Muscle layer of colon (tissue), 2 donors: Measurements from ENCODE around the gene EFHC1.
"Not testable (repeated sequence)": the region's sequence is repeated elsewhere in the genome, so short reads cannot be mapped to it uniquely, and the experiment has no call there.

Source experiments
- H3K27ac ChIP-seq: one replicate; pipeline ENCODE4 v1.7.0; 2013; ENCODE audit warnings: low read depth, mild to moderate bottlenecking, low read length, moderate library complexity
- H3K27me3 ChIP-seq, 2 donors: one replicate each; pipeline ENCODE4 v1.7.0; 2013; ENCODE audit warnings: low read length in 2 of 2, mild to moderate bottlenecking in 2 of 2; ENCODE audit not compliant: insufficient read depth in 2 of 2, control insufficient read depth in 1 of 2
- H3K36me3 ChIP-seq: one replicate; pipeline ENCODE4 v1.7.0; 2013; ENCODE audit warnings: mild to moderate bottlenecking, low read length; ENCODE audit not compliant: insufficient read depth
- H3K4me1 ChIP-seq: one replicate; pipeline ENCODE4 v1.7.0; 2013; ENCODE audit warnings: mild to moderate bottlenecking, low read length; ENCODE audit not compliant: insufficient read depth
- H3K4me3 ChIP-seq, 2 donors: one replicate each; pipeline ENCODE4 v1.7.0; 2013; ENCODE audit warnings: low read length in 2 of 2, low read depth in 1 of 2, mild to moderate bottlenecking in 1 of 2, moderate library complexity in 1 of 2
- H3K9ac ChIP-seq: one replicate; pipeline ENCODE4 v1.7.0; 2013; ENCODE audit warnings: low read length
- H3K9me3 ChIP-seq: one replicate; pipeline ENCODE4 v1.7.0; 2013; ENCODE audit warnings: mild to moderate bottlenecking, low read length
- donor health status: abdominal sarcoma.
- donor health status: Adenocarcinoma of cecum.

EFHC1 gene

DNA sequence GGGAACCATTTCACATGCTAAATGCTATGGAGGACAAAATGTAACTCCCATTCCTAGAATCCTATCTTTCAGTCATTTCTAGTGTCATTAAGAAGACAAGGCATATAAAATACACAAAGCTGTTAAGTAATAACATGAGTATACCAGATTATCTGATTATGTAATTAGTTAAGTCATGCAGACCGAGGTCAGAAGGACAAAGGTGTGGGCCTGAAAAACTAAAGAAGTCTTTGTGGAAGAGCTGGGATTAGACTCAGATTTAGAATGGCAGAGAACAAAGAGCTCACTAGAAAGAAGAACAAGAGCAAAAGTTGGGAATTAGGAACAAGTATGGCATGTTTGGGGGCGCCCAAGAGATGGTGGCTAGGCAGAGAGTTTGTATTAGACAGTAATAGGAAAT, 37.0 kb downstream of the EFHC1 start:
- Histone ChIP-seq H3K4me1 (no peaks in the 10 kb centered on the region), H3K27ac (no peak overlapping the region), H3K36me3 (no peaks in the 10 kb centered on the region), H3K9me3 (no peaks in the 10 kb centered on the region), H3K9ac (no peak overlapping the region), H3K27me3 (no peaks in the 10 kb centered on the region), H3K4me3 (no peak overlapping the region)

DNA sequence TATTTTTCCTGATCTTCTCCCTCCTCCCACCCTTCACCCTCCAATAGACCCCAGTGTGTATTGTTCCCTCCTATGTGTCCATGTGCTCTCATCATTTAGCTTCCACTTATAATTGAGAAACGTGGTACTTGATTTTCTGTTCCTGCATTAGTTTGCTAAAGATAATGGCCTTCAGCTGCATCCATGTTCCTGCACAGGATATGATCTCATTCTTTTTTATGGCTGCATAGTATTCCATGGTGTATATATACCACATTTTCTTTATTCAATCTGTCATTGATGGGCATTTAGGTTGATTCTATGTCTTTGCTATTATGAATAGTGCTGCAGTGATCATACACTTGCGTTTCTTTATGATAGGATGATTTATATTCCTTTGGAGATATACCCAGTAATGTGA, 41.1 kb downstream of the EFHC1 start:
- not testable (repeated sequence) for H3K27ac ChIP-seq, H3K4me3 ChIP-seq, H3K9ac ChIP-seq, H3K36me3 ChIP-seq, H3K27me3 ChIP-seq, H3K4me1 ChIP-seq, H3K9me3 ChIP-seq

DNA sequence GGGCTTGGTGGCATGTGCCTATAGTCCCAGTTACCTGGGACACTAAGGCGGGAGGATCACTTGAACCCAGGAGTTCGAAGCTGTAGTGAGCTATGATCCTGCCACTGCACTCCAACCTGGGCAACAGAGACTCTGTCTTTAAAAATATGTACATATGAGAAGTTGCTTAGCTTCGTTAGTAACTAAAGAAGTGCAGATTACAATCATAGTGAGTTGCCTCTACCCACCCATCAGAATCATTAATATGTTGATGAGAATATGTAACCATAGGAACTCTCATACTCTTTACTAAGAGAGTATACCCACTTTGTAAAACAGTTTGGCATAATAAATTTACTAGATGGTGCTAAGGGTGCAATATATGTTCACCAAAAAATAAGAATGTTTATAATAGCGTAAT, 54.0 kb downstream of the EFHC1 start:
- H3K4me1 ChIP-seq, result no peaks in the 10 kb centered on the region
- H3K36me3 ChIP-seq, result no peaks in the 10 kb centered on the region
- H3K9me3 ChIP-seq, result no peaks in the 10 kb centered on the region
- no peak overlapping the region for H3K4me3 ChIP-seq
- no peaks in the 10 kb centered on the region for H3K27me3 ChIP-seq
- no peak overlapping the region for H3K27ac ChIP-seq
- H3K9ac ChIP-seq, result no peak overlapping the region

DNA sequence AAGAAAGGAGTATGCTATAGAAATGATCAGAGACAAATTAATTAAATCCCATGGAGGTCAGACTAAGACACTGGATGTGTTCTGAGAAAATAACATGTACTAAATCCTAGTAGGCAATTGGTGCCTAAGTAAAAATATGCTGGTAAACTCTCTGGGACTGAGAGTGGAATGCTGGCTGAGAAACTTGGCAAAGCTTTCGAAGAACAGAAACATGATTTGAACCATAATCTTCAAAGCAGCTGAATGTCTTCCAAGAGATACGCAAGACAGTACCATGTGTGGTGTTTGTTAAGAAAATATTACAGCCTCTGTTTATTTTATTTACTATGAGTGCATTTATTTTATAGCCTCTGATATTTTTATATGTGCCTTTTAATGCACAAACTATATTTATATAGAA, 55.2 kb downstream of the EFHC1 start:
- Histone ChIP-seq H3K9ac (no peak overlapping the region), H3K27me3 (no peaks in the 10 kb centered on the region), H3K9me3 (no peaks in the 10 kb centered on the region), H3K27ac (no peak overlapping the region), H3K36me3 (no peaks in the 10 kb centered on the region), H3K4me3 (no peak overlapping the region), H3K4me1 (no peaks in the 10 kb centered on the region)

DNA sequence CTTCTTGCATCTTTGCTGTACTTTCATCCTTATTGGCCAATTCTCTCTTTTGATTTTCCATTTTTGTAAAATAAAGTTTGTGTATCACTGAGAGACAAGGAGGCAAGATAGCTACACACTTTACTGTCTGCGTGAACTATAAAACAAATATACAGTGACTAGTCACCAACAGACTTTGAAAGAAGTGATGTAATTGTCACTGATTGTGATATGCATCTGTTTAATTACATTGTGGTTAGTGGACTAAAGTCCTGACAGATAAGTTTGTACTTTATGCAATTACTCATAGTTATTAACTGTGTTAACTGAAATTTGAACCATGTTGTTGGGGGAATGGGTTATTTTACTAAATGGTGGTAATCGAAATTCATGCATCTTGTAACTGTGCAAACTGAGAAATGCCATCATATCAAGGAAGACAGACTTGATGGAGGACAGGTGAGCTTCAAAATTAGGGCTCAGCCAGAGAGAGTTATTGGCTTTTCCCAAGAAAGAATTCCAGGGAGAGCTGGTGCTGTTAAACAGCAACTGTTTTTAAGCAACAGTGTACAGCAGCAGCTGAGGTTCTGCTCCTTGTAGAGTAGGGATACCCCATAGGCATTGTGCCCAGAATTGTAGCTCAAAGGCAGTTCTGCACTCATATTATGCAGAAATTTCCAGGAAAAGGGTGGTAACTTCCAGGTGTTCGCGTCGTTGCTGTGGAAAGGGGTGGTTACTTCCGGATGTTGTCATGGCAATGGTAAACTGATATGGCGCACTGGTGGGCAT, 62.9 kb downstream of the EFHC1 start:
- Histone ChIP-seq H3K9ac (no peak overlapping the region), H3K27ac (no peak overlapping the region), H3K4me3 (no peak overlapping the region), H3K36me3 (no peaks in the 10 kb centered on the region), H3K9me3 (no peaks in the 10 kb centered on the region), H3K4me1 (no peaks in the 10 kb centered on the region), H3K27me3 (no peaks in the 10 kb centered on the region)

DNA sequence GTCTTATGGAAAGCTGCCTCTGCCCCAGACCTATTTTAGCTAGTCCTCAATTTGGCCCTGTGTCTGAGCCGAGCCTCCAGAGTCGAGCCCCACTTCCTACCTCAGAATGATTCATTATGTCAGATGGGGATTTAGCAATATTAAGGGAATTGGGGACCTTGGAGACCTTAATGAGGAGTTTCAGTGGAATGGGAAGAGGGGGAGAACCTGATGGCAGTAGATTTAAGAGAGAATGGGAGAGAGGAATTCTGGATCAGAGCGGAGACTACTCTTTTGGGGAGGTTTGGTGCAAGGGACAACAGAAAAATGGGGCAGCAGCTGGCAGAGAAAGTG, 63.5 kb downstream of the EFHC1 start:
- Histone ChIP-seq H3K36me3 (no peaks in the 10 kb centered on the region), H3K4me1 (no peaks in the 10 kb centered on the region), H3K27ac (no peak overlapping the region), H3K4me3 (no peak overlapping the region), H3K9me3 (no peaks in the 10 kb centered on the region), H3K27me3 (no peaks in the 10 kb centered on the region), H3K9ac (no peak overlapping the region)

DNA sequence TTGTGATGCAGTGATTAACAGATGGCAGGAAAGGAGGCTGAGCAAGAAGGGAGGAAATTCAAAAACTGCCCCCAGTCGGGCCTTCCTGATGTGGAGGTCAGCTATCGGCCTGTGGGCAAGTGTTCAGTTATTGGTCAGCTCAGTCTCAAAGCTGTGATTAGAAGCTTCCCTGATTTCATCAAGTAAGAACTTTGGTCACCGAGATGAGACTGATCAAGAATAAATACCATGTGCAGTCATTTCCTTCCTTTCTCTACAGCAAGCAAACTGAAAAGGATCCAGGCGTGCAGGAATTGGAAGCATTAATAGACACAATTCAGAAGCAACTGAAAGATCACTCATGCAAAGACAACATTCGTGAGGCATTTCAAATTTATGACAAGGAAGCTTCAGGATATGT, 69.7 kb downstream of the EFHC1 start:
- H3K27ac ChIP-seq, result no peak overlapping the region
- H3K9me3 ChIP-seq, result no peaks in the 10 kb centered on the region

DNA sequence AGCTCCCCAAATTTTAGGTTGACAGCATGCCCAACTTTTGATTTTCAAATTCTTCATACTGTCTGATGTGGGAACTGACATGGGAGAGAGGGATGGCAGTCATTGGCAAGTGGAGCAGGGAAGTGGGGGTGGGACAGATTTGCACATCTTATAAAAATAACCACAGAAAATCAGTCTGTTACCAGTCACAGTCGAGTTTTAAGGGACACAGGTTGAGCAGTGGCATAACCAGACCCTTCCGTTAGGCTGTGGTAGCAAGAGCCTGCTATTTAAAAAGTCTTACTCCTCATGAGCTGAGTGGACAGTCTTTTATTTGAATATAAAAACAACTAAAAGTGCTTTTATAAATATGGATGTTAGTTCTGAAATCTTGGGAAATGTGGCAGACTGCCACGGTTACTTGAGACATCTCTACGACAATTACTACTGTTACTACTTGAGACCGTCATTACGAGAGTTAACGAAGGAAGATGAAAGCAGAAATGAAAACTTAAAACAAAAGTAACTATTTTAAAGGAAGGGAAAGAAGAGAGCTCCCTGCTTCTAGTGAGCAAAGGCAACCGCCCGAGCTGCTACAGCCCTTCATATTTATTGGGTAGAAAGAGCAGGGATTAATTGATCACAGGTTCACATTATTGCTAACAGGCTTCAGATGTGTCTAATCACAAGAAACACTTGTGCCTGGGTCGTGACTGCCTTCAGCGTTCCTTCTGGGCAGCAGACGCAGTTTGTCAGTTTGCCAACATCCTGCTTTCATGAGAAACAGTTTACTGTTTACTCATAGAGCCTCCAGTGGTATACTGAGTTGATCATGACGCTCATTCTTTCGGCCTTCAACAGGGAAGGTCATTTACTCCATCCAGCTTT, 71.3 kb downstream of the EFHC1 start:
- no peak overlapping the region for H3K27ac ChIP-seq
- no peak overlapping the region for H3K9ac ChIP-seq
- H3K36me3 ChIP-seq, result no peaks in the 10 kb centered on the region
- H3K9me3 ChIP-seq, result no peaks in the 10 kb centered on the region
- H3K4me3 ChIP-seq, result no peak overlapping the region
- no peaks in the 10 kb centered on the region for H3K27me3 ChIP-seq
- H3K4me1 ChIP-seq, result no peaks in the 10 kb centered on the region

More for the DNA sequence above, 69.7 kb downstream of the EFHC1 start:
- no peak overlapping the region for H3K4me3 ChIP-seq
- H3K27me3 ChIP-seq, result no peaks in the 10 kb centered on the region
- no peak overlapping the region for H3K9ac ChIP-seq
- no peaks in the 10 kb centered on the region for H3K36me3 ChIP-seq
- no peaks in the 10 kb centered on the region for H3K4me1 ChIP-seq

DNA sequence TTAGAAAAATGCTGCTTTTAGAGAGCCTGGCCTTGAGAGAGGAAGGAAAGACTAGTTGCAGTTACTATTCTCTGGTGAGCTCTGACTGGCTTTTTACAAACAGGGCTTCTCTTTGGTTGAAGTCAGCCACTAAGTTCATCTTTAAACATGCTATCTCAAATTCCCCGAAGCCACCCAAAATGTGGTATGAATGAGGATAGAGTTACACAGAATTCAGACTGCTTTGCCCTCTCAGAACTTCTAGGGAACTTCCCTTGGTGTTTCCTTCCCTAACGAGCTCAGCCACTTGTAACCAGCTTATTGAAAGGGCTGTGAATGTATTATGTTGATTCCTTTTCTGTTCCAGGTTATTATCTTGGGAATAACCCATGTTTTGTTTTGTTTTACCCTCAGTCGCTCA, 73.5 kb downstream of the EFHC1 start:
- Histone ChIP-seq H3K4me3 (no peak overlapping the region), H3K27ac (no peak overlapping the region), H3K27me3 (no peaks in the 10 kb centered on the region), H3K9me3 (no peaks in the 10 kb centered on the region), H3K9ac (no peak overlapping the region), H3K36me3 (no peaks in the 10 kb centered on the region), H3K4me1 (peaks cover under 1% of the 10 kb centered on the region)

DNA sequence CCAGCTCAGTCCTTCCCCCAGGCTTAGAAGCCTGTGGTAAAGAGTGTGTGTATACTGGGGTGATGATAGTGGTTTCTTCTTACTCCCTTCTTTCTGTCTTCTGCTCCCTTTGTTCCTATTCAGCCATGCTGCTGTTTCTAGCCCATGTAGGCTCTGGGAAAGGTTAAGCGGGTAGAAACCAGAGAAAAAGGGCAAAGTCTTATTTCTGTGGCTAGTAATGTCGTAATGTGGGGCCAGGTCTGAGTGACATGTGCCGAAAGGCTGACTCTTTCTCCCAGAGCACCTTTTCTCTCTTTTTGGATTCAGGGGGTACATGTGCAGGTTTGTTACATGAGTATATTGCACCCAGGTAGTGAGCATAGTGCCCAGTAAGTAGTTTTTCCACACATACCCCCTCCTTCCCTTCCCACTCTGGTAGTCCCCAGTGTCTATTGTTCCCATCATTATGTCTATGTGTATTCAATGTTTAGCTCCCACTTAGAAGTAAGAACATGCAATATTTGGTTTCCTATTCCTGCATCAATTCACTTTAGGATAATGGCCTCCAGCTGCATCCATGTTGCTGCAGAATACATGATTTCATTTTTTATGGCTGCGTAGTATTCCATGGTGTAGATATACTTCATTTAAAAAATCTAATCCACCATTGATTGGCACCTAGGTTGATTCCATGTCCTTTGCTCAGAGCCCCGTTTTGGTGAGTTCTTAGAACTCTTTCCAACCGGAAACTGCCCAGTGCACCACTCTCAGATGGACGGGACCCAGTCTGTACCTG, 74.3 kb downstream of the EFHC1 start:
- Histone ChIP-seq H3K9me3 (no peaks in the 10 kb centered on the region), H3K4me1 (peaks cover 7% of the 10 kb centered on the region), H3K27ac (no peak overlapping the region), H3K4me3 (no peak overlapping the region), H3K27me3 (no peaks in the 10 kb centered on the region), H3K36me3 (no peaks in the 10 kb centered on the region), H3K9ac (no peak overlapping the region)

DNA sequence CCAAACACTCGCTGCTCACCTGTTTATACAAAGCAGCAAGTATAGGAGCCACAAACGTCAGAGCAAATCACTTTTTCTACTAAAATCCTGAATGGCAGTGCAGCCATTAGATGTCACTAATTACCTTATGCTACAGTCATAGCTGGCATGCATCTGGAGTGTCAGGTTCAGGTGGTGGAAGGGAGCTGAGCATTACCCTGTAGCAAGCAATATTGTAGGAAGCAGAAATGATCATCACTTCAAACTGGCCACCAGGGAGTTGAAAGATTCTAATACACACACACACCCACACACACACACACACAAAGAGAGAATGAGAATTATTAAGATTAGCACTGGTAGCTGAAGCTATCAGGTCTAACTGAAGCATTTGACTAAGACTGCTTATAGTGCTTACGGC, 75.8 kb downstream of the EFHC1 start:
- Histone ChIP-seq H3K9ac (no peak overlapping the region), H3K4me3 (no peak overlapping the region), H3K27ac (no peak overlapping the region), H3K27me3 (no peaks in the 10 kb centered on the region), H3K36me3 (peaks cover 2% of the 10 kb centered on the region), H3K4me1 (peaks cover 7% of the 10 kb centered on the region), H3K9me3 (no peaks in the 10 kb centered on the region)
